Nephron (organoid): ENCODE measurements around the gene NKG7.

ENCODE experiments used
- H3K27ac Mint-ChIP-seq, 3 experiments: 2 replicates each; pipeline ENCODE4 v1.8.0; 2020; ENCODE audit warnings: mixed read lengths in 3 of 3, mild to moderate bottlenecking in 2 of 3, moderate library complexity in 1 of 3
- H3K27me3 Mint-ChIP-seq: 2 replicates; pipeline ENCODE4 v1.8.0; 2021; ENCODE audit warnings: low read depth, mild to moderate bottlenecking, moderate library complexity, mixed read lengths
- H3K36me3 Mint-ChIP-seq: 2 replicates; pipeline ENCODE4 v1.8.0; 2020; ENCODE audit warnings: low read depth, mixed read lengths
- H3K4me1 Mint-ChIP-seq: 2 replicates; pipeline ENCODE4 v1.8.0; 2020; ENCODE audit warnings: mixed read lengths
- H3K4me3 Mint-ChIP-seq, 3 experiments: 2 replicates each; pipeline ENCODE4 v1.8.0; 2020; ENCODE audit warnings: mild to moderate bottlenecking in 3 of 3, mixed read lengths in 3 of 3, moderate library complexity in 2 of 3
- H3K9me3 Mint-ChIP-seq: 2 replicates; pipeline ENCODE4 v1.8.0; 2020; ENCODE audit warnings: mixed read lengths
- TF ChIP-seq, protein P1 (sequence below), 3 experiments: fragments of 200-600 bp; sonication (generic); IDR thresholded peaks; one replicate each; pipeline ENCODE4 v1.5.0; 2021; ENCODE audit warnings: antibody characterized with exemption in 3 of 3; ENCODE audit not compliant: unreplicated experiment in 3 of 3

Gene NKG7

DNA sequence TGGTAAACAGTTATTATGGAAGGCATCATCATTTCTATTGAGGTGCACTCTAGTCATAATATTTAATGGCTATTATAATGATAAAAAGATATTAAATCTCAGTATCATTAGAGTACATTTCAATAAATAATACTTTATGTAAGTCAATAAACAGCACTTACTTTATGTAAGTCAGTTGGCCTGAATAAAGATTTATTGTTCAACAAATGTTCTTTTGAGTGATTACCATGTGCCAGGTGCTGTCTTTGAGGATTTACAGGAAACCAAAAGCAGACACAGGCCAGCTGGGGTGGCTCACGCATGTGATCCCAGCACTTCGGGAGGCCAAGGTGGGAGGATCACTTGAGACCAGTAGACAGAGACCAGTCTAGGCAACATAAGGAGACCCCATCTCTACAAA is 5.0 kb upstream of the NKG7 start:
- H3K4me1 Mint-ChIP-seq, result no peaks in the 10 kb centered on the region
- no peak overlapping the region for H3K27ac Mint-ChIP-seq
- no peak overlapping the region for H3K4me3 Mint-ChIP-seq
- TF ChIP-seq, protein P1, sequence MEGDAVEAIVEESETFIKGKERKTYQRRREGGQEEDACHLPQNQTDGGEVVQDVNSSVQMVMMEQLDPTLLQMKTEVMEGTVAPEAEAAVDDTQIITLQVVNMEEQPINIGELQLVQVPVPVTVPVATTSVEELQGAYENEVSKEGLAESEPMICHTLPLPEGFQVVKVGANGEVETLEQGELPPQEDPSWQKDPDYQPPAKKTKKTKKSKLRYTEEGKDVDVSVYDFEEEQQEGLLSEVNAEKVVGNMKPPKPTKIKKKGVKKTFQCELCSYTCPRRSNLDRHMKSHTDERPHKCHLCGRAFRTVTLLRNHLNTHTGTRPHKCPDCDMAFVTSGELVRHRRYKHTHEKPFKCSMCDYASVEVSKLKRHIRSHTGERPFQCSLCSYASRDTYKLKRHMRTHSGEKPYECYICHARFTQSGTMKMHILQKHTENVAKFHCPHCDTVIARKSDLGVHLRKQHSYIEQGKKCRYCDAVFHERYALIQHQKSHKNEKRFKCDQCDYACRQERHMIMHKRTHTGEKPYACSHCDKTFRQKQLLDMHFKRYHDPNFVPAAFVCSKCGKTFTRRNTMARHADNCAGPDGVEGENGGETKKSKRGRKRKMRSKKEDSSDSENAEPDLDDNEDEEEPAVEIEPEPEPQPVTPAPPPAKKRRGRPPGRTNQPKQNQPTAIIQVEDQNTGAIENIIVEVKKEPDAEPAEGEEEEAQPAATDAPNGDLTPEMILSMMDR (IDR thresholded peaks at IDR 0.05; ENCODE audit: unreplicated experiment in 3 of 3), result no peak
- H3K36me3 Mint-ChIP-seq, result no peaks in the 10 kb centered on the region
- peaks cover 15% of the 10 kb centered on the region for H3K27me3 Mint-ChIP-seq
- H3K9me3 Mint-ChIP-seq, result no peaks in the 10 kb centered on the region

DNA sequence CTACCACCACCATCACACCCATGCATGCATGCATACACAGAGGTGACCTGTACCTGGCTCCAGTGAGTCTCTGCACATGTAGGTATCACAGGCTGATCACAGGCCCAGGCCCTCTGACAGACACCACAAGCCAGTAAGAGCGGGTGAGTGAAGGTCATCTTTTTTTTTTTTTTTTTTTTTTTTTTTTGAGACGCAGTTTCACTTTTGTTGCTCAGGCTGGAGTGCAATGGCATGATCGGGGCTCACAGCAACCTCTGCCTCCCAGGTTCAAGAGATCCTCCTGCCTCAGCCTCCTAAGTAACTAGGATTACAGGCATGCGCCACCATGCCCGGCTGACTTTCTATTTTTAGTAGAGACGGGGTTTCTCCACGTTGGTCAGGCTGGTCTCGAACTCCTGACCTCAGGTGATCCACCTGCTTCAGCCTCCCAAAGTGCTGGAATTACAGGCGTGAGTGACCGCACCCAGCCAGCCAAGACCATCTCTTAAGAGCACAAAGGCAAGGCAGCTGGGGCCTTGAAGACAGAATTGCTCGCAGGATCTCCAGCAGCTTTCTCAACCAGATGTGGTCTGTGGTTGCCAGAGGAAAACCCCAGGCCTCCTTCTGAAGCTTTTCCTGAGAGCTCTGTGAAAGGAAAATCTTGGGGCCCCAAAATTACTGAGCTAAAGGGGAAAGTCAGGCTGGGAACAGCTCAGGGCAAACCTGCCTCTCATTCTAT is 3.2 kb upstream of the NKG7 start:
- no peaks in the 10 kb centered on the region for H3K4me1 Mint-ChIP-seq
- H3K36me3 Mint-ChIP-seq, result no peaks in the 10 kb centered on the region
- H3K27me3 Mint-ChIP-seq, result peaks cover 12% of the 10 kb centered on the region
- no peak overlapping the region for H3K4me3 Mint-ChIP-seq
- no peak overlapping the region for H3K27ac Mint-ChIP-seq
- H3K9me3 Mint-ChIP-seq, result no peaks in the 10 kb centered on the region
- TF ChIP-seq, protein P1 (IDR thresholded peaks at IDR 0.05; ENCODE audit: unreplicated experiment in 3 of 3), result no peak

DNA sequence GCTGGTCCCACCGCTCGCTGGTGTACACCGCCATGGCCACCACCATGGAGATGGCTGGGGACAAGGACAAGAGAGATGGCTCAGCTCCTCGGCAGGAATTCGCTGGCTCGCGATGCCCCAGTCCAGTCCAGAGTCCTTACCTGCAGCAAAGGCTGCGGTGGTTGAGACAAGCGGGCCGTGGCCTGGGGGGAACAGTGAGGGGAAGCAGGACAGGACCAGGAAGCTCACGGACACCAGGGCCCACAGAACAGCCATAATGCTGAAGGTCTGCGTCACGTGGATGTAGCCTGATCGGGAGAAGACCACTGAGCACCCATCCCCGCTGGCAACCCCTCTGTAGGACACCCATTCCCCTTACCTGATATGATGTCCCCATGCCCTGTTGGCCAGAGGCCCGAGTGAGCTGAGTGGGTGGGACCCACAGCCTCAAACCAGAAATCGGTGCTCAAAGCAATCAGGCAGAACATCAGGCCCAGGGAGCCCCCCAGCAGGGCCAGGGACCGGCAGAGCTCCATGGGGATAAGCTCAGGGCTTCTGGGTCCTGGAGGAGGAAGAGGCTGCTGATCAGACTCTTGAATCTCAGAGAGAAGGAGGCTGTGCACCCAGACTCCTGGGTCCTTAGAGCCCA is 319 bp downstream of the NKG7 start:
- Mint-ChIP-seq H3K4me1 (no peaks in the 10 kb centered on the region), H3K9me3 (no peaks in the 10 kb centered on the region), H3K27ac (no peak overlapping the region), H3K36me3 (no peaks in the 10 kb centered on the region), H3K27me3 (peaks cover 9% of the 10 kb centered on the region), H3K4me3 (no peak overlapping the region)
- TF ChIP-seq, protein P1 (IDR thresholded peaks at IDR 0.05; ENCODE audit: unreplicated experiment in 3 of 3), result no peak

DNA sequence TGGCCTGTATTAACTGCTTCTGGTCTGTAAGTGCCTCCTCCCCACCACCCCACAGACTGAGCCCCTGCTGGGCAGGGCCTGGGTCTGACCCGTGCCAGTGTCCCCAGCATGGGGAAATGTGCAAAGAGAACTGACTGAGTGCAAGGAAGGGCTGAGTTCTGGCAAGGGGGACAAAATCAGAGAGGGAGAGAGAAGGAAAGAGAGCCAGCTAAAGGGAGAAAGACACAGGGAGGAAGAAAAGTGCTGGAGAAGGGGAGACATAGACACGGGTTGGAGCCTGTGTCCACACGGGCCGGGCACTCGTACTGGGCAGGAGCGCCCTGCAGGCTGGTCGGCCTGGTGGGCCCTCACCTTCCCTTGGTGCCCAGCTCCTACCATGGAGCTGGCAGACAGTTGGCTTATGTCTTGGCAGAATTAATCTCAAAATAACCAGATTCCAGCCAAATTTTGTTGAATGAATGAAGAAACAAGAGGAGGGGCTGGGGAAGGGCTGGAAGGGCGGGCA is 1.2 kb downstream of the NKG7 start:
- peak overlapping the region in 2 of 3 experiments; percentile 28 to 81 for H3K4me3 Mint-ChIP-seq
- H3K4me1 Mint-ChIP-seq, result no peaks in the 10 kb centered on the region
- TF ChIP-seq, protein P1 (IDR thresholded peaks at IDR 0.05; ENCODE audit: unreplicated experiment in 3 of 3), result no peak
- H3K27ac Mint-ChIP-seq, result no peak overlapping the region
- no peaks in the 10 kb centered on the region for H3K36me3 Mint-ChIP-seq
- no peaks in the 10 kb centered on the region for H3K9me3 Mint-ChIP-seq
- peaks cover 5% of the 10 kb centered on the region for H3K27me3 Mint-ChIP-seq

DNA sequence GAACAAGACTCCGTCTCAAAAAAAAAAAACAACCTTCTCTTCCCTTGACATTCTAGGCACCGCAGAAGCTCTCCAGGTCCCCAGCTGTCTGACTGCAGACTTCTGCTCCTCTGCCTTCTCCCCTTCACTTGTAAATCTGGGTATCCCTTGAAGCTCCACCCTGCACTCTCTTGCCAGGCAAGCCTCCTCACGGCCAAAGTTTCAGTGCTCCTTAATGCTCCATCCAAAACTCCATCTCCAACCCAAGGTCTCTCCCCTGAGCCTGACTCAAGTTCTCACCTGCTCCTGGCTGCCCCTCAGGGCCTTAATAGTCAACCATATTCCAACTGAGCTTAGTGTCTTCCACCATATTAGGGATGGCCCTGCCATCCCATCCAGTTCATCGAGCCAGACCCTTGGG is 2.2 kb downstream of the NKG7 start:
- Mint-ChIP-seq H3K27ac (peak overlapping the region; percentile 7 to 85 (median 50)), H3K4me3 (peak overlapping the region; percentile 67 to 81 (median 73)), H3K36me3 (no peaks in the 10 kb centered on the region), H3K4me1 (peaks cover 7% of the 10 kb centered on the region), H3K9me3 (no peaks in the 10 kb centered on the region), H3K27me3 (peaks cover 5% of the 10 kb centered on the region)
- TF ChIP-seq, protein P1 (IDR thresholded peaks at IDR 0.05; ENCODE audit: unreplicated experiment in 3 of 3), result no peak
